GM12892 (cell line): Measurements from ENCODE around the gene TCEAL8.

ENCODE experiments used
- POLR2A ChIP-seq: IDR thresholded peaks from 2 replicates; pipeline ENCODE4 v1.6.1; 2011; ENCODE audit warnings: low read depth, low read length, control low read depth
- POLR2AphosphoS5 ChIP-seq: IDR thresholded peaks from 2 replicates; pipeline ENCODE4 v1.6.1; 2011; ENCODE audit warnings: low read depth, low read length, control low read depth

GRCh38 chrX:103254171-103254824 lies 657 bp downstream of the TCEAL8 start:
- TF ChIP-seq POLR2AphosphoS5 (no peak), POLR2A (no peak)
